Mucosa of stomach (tissue), 1 donor: ENCODE data around the gene C1RL.

Source experiments
- H3K27me3 ChIP-seq: one replicate; pipeline ENCODE4 v1.7.0; 2013; ENCODE audit warnings: mild to moderate bottlenecking, low read length; ENCODE audit not compliant: control insufficient read depth, insufficient read depth
- H3K36me3 ChIP-seq: one replicate; pipeline ENCODE4 v1.7.0; 2013; ENCODE audit warnings: low read length; ENCODE audit not compliant: control insufficient read depth, insufficient read depth
- H3K4me1 ChIP-seq: one replicate; pipeline ENCODE4 v1.7.0; 2013; ENCODE audit warnings: mild to moderate bottlenecking, low read length; ENCODE audit not compliant: control insufficient read depth, insufficient read depth
- H3K4me3 ChIP-seq: one replicate; pipeline ENCODE4 v1.7.0; 2013; ENCODE audit warnings: low read length
- H3K9ac ChIP-seq: one replicate; pipeline ENCODE4 v1.7.0; 2013; ENCODE audit warnings: mild to moderate bottlenecking, low read length, moderate library complexity
- H3K9me3 ChIP-seq: one replicate; pipeline ENCODE4 v1.7.0; 2013; ENCODE audit warnings: mild to moderate bottlenecking, low read length, moderate library complexity; ENCODE audit not compliant: control insufficient read depth
- donor health status: Pancreatic carcinoma.

Gene C1RL

DNA sequence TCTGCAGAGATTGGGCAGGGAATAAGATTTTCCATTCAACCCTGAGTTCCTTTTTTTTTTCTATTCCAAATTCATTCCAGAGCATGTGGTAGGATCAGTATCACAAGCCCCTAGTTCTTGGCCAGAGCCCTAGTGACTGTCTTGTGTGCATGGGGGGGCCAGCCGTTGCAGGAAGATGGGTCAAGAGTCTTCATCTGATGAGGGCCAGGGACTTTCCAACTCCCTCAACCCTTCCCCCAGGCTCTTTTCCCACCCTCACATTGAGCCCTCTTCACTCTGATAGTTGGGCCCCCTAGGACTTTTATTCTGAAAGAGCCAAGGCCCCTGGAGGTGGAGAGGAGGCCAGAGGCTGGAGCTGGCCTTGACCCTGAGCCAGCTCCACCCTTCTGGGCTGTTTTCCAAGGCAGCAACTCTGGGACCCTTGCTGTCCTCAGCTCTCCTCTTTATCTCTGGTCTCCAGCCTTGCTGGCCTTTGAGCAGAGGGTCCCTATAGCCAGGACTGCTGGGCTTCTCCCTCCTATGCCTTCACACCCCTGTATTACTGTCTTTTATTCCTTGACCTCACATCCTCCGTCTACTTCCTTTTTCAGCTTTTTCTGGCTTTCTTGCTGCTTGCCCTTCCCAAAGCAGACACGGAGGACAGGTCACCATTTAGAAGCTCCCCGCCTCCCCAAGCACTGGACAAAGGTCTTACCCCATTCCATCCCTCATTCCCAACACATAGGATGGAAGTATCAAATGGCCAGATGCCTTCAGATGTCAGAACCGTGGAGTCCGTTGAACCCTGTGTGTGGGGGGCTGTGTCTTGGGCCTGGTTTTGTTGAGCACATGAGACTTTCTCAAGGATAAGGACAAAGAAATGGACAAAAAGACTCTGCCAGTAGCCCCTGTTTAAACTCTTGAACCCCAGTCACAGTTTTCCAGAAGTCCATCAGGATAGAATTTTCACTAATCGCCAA is 14.1 kb upstream of the C1RL start:
- H3K9ac ChIP-seq: no peak overlapping the region
- H3K4me3 ChIP-seq: no peak overlapping the region
- H3K27me3 ChIP-seq: peaks cover 1% of the 10 kb centered on the region
- no peaks in the 10 kb centered on the region for H3K36me3 ChIP-seq
- no peaks in the 10 kb centered on the region for H3K4me1 ChIP-seq
- H3K9me3 ChIP-seq: no peaks in the 10 kb centered on the region

DNA sequence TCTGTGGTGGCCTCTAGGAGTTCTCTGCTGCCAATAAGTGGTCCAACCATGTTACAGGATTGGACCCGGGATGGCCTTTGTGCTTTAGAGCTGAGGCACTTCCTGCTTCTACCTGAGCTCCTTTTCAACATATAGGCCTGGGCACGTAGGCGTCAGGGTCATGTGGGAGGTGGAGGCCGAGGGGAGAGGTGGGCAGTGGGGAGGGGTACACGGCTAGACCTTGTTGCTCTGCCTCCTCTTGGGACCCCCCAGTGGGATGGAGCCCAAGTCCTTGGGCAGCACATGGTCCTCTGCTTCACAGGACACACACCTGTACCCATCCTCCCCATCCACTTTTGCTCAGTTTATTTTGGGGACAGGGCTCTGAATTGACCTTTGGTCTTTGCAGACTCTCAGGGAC is 12.3 kb upstream of the C1RL start:
- no peak overlapping the region for H3K4me3 ChIP-seq
- no peaks in the 10 kb centered on the region for H3K4me1 ChIP-seq
- H3K36me3 ChIP-seq: no peaks in the 10 kb centered on the region
- no peaks in the 10 kb centered on the region for H3K9me3 ChIP-seq
- no peaks in the 10 kb centered on the region for H3K27me3 ChIP-seq
- H3K9ac ChIP-seq: no peak overlapping the region

DNA sequence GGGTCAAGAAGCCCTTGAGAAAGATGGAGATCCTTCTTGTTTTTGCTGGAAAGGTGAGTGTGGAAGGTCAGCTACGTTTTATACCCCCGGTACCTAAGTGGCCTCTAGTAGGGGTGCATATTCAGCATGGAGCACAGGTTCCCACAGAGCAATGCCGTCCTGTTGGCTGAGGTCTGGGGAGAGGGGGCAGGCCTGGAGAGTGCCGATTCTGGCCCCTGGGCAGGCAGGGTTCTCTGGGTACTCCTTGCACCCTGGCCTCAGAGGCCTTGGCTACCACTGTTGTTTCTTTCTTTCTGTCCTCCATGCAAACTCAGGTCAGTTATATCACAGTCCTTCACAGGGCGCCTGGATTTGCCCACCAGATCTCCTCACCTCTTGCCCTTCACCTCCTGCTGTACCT is 11.2 kb upstream of the C1RL start:
- no peaks in the 10 kb centered on the region for H3K27me3 ChIP-seq
- no peaks in the 10 kb centered on the region for H3K4me1 ChIP-seq
- no peak overlapping the region for H3K9ac ChIP-seq
- H3K9me3 ChIP-seq: no peaks in the 10 kb centered on the region
- H3K36me3 ChIP-seq: no peaks in the 10 kb centered on the region
- no peak overlapping the region for H3K4me3 ChIP-seq

DNA sequence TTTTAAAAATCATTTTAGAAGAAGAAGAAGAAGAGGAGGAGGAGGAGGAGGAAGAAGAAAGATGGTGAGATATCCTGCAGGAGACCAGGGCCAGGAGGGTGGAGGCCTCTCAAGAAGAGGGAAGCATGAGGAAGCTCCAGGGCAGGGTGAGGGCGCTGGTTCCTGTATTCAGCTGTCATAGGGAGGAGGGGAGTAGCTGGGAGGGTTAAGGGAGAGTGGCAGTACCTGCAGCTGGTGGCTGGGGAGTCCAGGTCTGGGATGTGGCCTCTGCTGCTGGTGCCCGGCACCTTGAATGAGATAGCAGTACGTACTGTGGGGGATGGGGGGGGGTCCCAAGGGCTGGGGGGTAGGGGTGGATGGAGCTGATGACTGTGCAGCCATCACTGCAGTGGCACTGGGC is 9.9 kb upstream of the C1RL start:
- Histone ChIP-seq H3K9me3 (no peaks in the 10 kb centered on the region), H3K4me3 (no peak overlapping the region), H3K27me3 (no peaks in the 10 kb centered on the region), H3K4me1 (no peaks in the 10 kb centered on the region), H3K9ac (no peak overlapping the region), H3K36me3 (no peaks in the 10 kb centered on the region)

DNA sequence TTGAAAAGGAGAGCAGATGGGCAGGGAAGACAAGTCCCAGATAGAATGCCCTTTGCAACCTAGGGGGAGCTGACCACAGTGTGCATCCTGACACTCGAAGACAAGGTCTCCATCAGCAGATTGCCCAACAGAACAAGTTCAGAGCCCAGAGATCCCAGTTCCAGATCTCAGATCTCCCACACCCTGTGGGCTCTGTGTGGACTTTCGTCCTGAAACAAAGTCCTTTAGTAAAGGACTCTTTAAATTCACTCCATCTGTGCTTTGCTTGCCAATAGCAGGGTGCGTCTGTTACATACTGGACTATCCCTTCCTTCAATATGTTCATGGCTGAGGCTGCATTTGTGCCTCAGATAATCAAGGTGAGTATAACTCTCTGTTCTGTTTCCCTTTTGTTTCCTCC is 8.7 kb upstream of the C1RL start:
- Histone ChIP-seq H3K36me3 (no peaks in the 10 kb centered on the region), H3K9me3 (no peaks in the 10 kb centered on the region), H3K27me3 (no peaks in the 10 kb centered on the region), H3K4me3 (no peak overlapping the region), H3K4me1 (no peaks in the 10 kb centered on the region), H3K9ac (no peak overlapping the region)

DNA sequence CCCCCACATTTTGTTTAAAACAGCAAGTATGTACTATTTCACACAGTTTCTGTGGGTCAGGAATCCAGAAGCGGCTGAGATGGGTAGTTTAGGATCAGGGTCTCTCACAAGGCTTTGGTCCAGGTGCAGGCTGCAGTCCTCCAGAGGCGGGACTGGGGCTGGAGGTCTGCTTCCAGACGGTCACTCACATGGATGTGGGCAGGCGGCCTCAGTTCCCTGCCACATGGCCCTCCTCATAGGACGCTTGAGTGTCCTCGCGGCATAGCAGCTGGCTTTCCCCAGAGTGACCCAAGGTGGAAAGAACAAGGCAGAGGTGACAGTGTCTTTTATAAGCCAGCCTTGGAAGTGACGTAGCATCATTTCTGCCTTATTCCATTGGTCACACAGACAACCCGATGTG is 7.9 kb upstream of the C1RL start:
- no peak overlapping the region for H3K9ac ChIP-seq
- H3K36me3 ChIP-seq: no peaks in the 10 kb centered on the region
- H3K27me3 ChIP-seq: no peaks in the 10 kb centered on the region
- H3K9me3 ChIP-seq: no peaks in the 10 kb centered on the region
- H3K4me3 ChIP-seq: no peak overlapping the region
- no peaks in the 10 kb centered on the region for H3K4me1 ChIP-seq

DNA sequence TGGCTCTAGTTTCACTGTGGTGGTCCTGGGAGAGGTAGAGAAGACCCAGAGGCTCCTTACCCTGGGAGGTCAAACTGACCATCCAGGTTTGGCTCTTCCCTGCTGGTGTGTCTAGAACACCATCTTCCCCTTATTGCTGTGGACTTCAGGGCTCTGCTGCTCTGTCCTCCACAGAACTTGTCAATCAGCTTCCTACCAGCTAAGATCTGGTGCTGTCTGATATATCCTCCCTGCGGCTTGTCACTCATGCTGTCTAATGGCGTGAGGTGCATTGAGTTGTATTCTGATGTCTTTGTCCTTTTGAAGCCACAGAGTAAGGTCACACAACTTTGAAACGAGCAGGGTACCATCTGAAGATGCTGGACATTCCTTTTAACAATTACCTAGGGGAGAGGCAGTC is 7.2 kb upstream of the C1RL start:
- Histone ChIP-seq H3K4me3 (no peak overlapping the region), H3K9me3 (no peaks in the 10 kb centered on the region), H3K4me1 (no peaks in the 10 kb centered on the region), H3K9ac (no peak overlapping the region), H3K36me3 (no peaks in the 10 kb centered on the region), H3K27me3 (no peaks in the 10 kb centered on the region)

DNA sequence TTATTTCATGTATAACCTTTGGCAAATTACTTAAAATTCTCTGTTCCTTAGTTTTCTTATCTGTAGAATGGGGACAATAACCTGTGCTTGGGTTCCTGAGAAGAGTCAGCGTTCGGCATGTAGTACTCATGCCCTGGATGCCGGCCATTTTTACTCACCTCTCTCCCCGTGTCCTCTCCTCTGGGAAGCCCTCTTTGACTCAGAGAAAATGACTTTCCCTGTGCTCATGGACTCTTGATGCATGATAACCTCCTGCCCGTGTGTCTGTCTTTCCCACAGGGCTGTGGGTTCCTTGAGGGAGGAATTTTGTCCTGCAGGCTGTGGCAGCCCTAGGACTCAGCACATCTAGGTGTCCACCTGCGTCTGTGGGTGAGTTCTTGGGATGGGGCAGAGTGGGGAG is 5.8 kb upstream of the C1RL start:
- Histone ChIP-seq H3K4me1 (no peaks in the 10 kb centered on the region), H3K4me3 (no peak overlapping the region), H3K9ac (no peak overlapping the region), H3K27me3 (no peaks in the 10 kb centered on the region), H3K36me3 (no peaks in the 10 kb centered on the region), H3K9me3 (no peaks in the 10 kb centered on the region)

DNA sequence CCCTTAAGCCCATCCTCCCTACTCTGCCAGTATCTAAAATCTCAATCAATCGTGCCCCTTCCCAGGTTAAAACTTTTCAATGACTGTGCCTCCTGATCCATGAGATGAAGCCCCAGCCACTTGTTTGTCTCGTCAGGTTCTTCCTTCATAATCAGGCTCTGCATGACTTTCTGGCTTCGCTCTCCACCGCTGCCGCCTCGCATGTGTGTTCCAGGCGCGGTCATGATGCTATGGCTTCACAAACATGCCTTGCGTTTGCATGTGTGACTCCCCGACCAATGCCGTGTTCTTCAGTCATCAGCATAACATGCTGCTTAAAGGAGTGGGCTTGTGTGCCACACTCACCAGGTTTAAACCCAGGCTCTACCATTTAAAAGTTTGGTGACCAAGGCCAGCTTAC is 5.0 kb upstream of the C1RL start:
- H3K4me3 ChIP-seq: no peak overlapping the region
- peaks cover 6% of the 10 kb centered on the region for H3K4me1 ChIP-seq
- H3K9me3 ChIP-seq: no peaks in the 10 kb centered on the region
- no peaks in the 10 kb centered on the region for H3K27me3 ChIP-seq
- H3K9ac ChIP-seq: no peak overlapping the region
- no peaks in the 10 kb centered on the region for H3K36me3 ChIP-seq

DNA sequence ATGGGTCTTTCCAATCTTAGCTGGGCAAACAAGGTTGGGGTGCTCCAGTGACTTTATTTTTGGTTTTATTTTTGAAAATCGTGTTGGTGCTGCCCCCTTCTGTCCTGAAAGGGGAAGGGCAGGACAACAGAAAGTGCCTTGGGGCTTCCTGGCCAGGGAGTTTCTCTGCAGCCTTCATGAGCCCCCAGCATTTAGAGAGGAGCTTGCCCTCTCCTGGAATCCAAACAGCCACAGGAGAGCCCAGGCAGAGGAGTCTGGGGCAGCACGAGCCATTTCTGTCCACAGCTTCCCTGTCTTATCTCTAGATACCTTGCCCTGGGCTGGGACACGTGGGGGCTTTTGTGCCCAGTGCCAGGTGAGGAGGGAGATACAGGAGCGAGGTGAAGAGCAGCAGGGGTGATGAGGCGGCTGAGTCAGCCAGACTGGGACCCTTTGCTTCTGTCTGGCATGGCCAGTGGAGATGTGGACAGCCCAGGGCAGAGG is 4.4 kb upstream of the C1RL start:
- Histone ChIP-seq H3K36me3 (no peaks in the 10 kb centered on the region), H3K9me3 (no peaks in the 10 kb centered on the region), H3K4me3 (no peak overlapping the region), H3K4me1 (peaks cover 6% of the 10 kb centered on the region), H3K27me3 (no peaks in the 10 kb centered on the region), H3K9ac (no peak overlapping the region)

DNA sequence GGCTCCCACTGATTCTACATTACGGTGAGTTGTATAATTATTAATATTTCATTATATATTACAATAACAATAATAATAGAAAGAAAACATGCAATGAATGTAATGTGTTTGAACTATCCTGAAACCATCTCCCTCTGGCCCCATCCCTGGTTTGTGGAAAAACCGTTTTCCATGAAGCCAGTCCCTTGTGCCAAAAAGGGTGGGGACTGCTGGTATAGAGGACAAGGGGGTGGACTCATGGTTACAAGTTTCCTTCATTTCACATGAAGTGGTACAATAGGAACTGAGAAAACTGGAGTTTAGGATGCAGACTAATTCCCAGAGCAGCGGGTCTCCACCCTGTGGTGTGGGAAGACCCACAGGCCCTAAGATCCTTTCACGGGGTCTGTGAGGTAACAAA is 3.0 kb upstream of the C1RL start:
- no peaks in the 10 kb centered on the region for H3K9me3 ChIP-seq
- H3K9ac ChIP-seq: no peak overlapping the region
- no peak overlapping the region for H3K4me3 ChIP-seq
- no peaks in the 10 kb centered on the region for H3K36me3 ChIP-seq
- H3K27me3 ChIP-seq: no peaks in the 10 kb centered on the region
- H3K4me1 ChIP-seq: peaks cover 6% of the 10 kb centered on the region

DNA sequence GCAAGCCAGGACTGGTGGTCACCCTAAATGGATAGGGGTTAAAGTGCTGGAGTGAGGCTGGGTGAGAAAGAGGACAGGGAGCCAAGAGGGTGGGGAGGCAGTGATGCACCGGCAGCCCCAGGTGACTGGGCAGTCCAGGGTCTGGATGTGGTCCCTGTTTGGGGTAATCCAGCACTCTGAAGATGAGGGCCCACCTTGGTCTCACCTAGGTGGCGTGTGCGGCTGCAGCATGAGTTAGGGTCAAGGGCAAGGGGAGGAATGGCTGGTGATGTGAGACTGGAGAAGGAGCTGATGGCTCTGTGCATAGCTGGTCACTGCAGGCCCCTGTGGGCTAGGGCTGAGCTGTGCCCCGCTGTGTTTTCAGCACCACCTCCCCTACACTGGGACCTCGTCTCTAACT is 1.6 kb upstream of the C1RL start:
- H3K36me3 ChIP-seq: no peaks in the 10 kb centered on the region
- no peak overlapping the region for H3K4me3 ChIP-seq
- H3K9me3 ChIP-seq: no peaks in the 10 kb centered on the region
- no peak overlapping the region for H3K9ac ChIP-seq
- no peaks in the 10 kb centered on the region for H3K27me3 ChIP-seq
- peaks cover 6% of the 10 kb centered on the region for H3K4me1 ChIP-seq
